GM12865 (cell line): Measurements from ENCODE around the gene ITIH3.

Experiments
- DNase-seq: peaks from one replicate; pipeline ENCODE4 v3.0.0; 2010; ENCODE audit warnings: low read depth
- H3K4me3 ChIP-seq: 2 replicates; pipeline ENCODE4 v1.5.1; 2011; ENCODE audit warnings: mild to moderate bottlenecking, low read depth, low read length, control low read depth
- CTCF ChIP-seq: IDR thresholded peaks from 2 replicates; pipeline ENCODE4 v1.5.1; 2011; ENCODE audit warnings: low read length, control low read depth, low read depth, inconsistent platforms; ENCODE audit not compliant: insufficient read depth; ENCODE audit errors: missing control alignments

Gene ITIH3

GRCh38 chr3:52770496-52771333, 23.9 kb upstream of the ITIH3 start, which contains the start of gene NEK4:
TSS of gene NEK4 (minus strand) at chr3:52770940. CDS start at chr3:52770746, 194 bp downstream.
- TF ChIP-seq CTCF = no peak
- peak; percentile 96 for DNase-seq

GRCh38 chr3:52771334-52771681, 23.3 kb upstream of the ITIH3 start:
- TF ChIP-seq CTCF = no peak
- no peak for DNase-seq
- peak overlapping the region; percentile 72 for H3K4me3 ChIP-seq

More at GRCh38 chr3:52770496-52771333, 23.9 kb upstream of the ITIH3 start, which contains the start of gene NEK4:
- peak within 1 kb of the TSS; percentile 72 for H3K4me3 ChIP-seq

GRCh38 chr3:52771702-52772101, 22.9 kb upstream of the ITIH3 start:
- no peak for DNase-seq
- TF ChIP-seq CTCF = no peak
- peak overlapping the region; percentile 72 for H3K4me3 ChIP-seq

- H3K4me3 ChIP-seq = no peak overlapping the region
- DNase-seq = no peak
- TF ChIP-seq CTCF = no peak
Observed at GRCh38 chr3:52773361-52774065, 21.1 kb upstream of the ITIH3 start.

GRCh38 chr3:52774066-52774713, 20.4 kb upstream of the ITIH3 start:
- H3K4me3 ChIP-seq = no peak overlapping the region
- no peak for DNase-seq
- TF ChIP-seq CTCF = no peak

GRCh38 chr3:52774901-52775864, 19.4 kb upstream of the ITIH3 start:
- TF ChIP-seq CTCF = no peak
- H3K4me3 ChIP-seq = no peak overlapping the region
- DNase-seq = no peak
